ENCODE data around the gene SFMBT2. TPM values are rescaled to one million over a fixed set of nuclear protein-coding genes. Genes with fewer than 3 reads are reported as not detected.
"Not testable (repeated sequence)": the region's sequence is repeated elsewhere in the genome, so short reads cannot be mapped to it uniquely, and the experiment has no call there.

Gene SFMBT2
- polyA plus RNA-seq, 1 donor: 7.9 TPM

DNA sequence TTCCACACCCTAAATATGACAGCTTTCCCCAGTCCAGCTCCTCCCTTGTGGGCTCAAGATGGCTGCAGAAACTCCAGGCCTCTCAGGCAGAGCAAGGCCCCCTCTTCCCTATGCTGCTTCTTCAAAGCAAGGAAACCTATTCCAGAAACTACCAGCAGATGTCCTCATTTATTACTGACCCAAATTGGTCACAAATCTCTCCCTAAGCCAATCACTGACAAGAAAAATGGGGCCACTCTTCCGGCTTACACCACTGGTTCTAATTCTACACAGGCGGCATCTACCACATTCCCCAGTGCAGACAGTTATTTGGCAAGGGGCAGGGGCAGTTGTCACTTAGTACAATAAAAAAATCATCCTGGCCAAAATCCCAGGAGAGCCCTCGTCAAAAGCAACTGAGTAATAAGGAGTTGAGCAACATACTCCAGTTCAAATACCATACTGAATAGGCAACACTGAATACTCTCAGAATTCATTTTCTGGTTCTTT lies 150.4 kb downstream of the SFMBT2 start:
- peak; percentile 61 for DNase-seq

DNA sequence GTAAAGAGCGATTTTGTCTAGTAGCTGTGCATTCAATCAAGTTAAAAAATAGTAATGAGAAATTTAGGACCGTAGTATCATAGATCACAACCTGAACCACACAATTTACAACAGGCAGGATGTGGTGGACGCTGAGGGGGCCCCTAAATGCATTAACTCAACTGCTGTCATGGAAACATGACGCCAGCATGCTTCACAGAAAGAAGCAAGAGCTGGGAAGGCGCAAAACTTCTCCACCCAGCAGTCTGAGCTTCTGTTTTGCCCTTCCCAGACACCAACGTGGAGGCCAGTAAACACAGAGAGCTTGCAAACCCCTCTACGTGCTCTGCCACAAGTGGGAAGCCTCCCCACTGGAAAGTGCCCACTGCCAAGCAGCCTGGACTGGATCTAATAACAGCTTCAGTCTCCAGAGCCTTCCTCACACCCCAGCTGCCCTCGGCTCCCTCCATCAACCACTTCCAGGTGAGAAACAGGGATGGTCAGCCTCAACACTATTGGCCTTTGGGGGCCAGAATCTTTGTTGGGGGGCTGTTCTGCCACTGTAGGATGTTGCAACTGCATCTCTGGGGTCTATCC lies 151.8 kb downstream of the SFMBT2 start:
- no peak for DNase-seq

DNA sequence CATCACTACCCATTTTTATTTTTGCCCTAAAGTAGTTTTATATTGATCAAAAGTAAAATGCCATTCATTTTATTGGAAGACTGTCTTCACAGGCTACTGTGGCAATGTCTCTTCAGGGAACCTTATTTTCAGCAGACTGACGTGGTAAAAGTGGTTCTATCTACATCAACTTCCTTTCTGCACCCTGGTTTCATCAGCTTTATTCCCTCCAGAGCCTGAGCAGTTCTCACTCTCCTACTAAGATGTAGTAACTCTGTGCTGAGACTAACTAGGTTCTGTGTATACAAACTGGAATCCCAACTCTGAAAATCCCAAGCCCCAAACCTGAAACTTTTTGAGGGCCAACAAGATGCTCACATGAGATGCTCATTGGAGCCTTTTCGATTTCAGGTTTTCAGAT lies 155.3 kb downstream of the SFMBT2 start:
- no peak for DNase-seq

DNA sequence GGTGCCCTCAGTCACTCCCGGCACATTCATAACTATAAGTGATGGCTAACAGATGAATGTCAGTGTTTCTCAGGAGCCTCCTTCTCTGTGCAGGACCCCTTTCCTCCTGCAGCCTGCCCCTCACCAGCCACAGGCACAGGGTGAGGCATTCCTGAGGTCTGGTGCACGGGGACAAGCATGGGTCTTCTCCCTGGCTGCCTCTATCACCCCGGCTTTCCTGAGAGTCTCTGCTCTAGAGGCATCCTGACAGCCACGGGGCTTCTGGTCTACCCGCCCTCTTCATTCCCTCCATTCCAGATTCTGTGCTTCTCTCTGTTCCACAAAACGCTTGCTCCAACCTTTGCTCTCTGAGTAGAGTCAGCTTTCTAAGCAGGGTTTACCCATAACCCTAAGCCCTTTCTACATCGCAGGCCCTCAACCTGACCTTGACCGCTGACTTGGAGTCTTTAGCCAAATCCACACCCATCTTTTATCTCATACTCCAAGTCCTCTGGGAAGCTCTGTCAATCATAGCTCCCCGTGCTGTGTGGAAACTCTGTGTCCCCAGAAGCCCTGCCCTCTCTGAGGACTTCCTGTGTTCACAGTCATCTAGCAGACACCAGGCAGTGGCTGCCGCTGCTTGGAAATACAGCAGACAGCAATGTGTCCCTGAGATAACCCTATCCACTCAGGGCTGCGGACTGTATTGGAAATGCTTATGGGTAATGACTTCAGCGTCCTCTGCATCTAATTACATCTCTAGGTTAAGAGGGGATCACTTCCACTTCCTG lies 159.0 kb downstream of the SFMBT2 start:
- DNase-seq: no peak

DNA sequence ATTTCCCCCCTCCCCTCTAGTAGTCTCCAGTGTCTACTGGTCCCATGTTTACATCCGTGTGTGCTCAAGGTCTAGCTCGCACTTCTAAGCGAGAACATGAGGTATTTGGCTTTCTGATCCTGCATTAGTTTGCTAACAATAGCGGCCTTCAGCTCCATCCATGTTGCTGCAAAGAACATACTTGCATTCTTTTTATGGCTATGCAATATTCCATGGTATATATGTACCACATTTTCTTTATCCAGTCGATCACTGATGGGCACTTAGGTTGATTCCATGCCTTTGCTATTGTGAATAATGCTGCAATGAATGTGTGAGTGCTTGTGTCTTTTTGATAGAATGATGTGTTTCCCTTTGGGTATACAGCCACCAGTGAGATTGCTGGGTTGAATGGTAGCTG lies 160.6 kb downstream of the SFMBT2 start:
- no peak for DNase-seq

DNA sequence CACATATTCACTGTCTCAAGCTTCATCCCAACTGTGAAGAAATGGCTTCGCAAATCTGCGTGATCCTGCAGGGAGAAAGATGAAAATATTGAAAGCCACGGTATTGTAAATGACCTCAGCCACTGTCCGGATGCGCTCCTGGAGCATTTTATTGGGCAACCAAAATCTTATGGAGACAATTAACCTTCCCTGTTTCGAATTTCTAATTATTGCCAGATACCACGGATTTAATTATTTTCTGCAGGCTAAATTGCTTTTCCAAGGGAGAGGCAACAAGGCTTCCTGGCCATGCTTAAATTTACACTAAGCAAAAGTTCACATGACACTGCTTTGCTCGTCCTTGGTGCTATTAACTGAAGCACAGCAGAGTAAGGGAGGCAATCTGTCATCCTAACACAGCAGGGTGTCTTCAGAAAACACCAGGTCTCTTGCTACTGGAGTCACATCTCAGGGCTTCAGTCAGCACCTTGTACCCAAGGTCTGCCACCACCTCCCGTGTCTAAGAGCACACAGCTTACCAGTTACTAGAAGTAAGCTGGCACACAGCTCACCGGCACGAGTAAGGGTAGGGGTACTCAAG lies 162.2 kb downstream of the SFMBT2 start:
- no peak for DNase-seq

DNA sequence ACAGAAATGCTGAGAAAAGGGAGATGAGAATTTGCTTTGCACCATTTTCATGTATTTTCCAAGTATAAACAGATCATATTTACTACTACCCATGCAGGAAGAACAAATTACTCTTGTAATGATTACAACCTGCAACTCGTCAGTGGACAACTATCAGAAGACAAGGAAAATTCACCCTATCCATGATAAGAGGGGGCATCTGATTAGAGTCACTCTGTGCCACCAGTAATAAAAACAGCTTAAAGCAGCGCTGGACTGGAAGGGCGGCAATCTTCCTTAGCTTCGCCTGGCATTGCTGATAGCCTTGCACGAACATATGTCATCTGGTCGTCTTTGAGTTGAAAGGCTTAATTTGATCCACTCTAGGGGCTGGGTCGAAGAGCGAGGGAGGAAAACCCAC lies 162.7 kb downstream of the SFMBT2 start:
- DNase-seq: no peak

DNA sequence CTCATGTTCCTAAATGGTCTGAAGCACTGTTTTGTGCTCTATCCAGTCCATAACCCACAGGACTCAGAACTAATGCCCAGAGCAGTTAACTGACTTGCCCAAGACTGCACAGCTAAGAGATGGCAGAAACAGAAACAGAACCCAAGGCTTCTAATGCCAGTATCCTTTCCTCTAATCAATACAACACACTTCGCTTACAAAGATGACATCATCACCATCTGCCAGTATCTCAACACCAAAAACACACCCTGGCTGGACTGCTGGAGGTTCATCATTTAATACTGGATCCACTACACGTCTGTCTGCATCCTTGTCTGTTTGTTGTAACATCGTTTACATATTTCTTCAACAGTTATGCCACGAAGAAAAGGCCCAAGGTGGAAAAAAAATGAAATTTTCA lies 165.3 kb downstream of the SFMBT2 start:
- DNase-seq: no peak

DNA sequence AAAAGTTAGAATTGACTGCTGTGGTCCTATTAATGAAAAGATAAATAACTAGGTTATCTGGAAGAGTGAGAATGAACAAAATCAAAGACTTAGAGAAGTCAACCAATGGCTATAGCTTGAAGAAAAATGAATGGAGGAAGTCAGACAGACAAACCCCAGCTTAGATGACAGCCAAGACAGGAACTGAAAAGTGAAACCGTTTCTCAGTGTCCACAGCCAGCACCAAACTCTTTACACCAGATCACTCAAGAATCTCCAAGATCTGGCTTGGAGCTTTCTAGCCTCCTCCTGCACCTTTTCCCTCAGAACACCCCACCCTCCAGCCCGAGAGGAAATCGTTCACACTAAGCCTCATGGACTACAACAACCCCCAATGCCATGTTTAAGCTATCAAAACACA lies 167.0 kb downstream of the SFMBT2 start:
- DNase-seq: no peak

DNA sequence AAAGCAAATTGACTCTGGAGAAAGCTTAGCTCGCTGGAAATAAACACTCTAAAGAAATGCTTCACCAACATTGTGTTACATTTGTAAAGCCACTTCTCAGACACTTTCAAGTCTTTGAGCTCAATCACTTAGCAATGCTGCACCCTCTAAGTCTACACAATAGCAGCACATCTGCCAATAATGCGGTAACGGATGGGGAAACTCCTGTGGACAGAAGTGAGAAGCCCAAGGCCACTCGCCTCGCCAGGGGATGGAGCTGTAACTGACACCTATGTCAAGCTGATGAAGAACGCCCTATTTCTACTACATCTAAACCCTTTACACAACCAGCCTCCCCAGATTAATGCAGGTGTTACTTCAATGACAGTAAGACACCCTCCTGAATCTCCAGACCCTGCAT lies 167.7 kb downstream of the SFMBT2 start:
- no peak for DNase-seq

DNA sequence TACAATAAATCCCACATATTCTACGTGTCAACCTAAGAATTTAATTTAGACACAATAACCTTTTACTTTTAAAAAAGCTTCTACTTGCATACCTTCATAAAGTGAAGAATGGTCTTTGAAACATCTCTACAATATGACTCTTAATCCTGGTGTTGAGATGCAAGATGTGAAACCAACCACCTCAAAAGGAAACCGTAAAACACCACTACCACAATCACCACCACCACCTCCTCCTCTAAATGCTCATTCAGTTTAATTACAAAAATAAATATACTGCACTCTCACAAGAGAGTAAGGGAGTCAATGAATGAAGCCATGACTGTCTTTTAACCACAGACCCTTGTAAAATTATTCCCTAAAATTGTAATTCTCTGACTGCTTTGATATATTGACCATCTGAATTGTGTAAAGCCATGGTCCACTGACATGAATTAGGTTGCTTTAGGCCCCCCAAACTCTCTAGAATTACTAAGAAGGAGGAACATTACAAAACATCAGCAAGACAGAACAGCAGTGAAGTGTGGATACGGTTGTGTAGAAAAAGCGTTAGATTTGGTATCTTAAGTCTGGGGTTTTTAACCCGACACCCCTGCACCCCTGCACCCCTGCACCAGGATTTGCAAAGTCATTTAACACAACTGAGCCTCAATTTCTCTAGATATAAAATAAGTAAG lies 171.4 kb downstream of the SFMBT2 start:
- DNase-seq: no peak

DNA sequence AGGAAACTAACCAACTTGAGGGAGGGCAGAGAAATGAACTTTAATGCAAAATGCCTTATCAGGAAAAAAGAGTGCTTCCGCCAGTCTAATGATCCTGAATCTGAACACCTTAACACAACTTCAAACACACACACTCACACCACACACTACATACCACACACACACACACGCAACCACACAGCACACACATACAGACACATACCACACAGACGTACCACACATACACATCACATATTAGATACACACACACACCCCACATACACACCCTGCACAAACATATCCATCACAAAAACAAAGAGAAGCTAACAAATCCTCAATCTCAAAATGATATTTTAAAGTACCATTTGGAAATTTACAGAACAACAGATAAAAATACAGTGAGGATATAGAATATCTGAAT lies 175.5 kb downstream of the SFMBT2 start:
- DNase-seq: no peak

DNA sequence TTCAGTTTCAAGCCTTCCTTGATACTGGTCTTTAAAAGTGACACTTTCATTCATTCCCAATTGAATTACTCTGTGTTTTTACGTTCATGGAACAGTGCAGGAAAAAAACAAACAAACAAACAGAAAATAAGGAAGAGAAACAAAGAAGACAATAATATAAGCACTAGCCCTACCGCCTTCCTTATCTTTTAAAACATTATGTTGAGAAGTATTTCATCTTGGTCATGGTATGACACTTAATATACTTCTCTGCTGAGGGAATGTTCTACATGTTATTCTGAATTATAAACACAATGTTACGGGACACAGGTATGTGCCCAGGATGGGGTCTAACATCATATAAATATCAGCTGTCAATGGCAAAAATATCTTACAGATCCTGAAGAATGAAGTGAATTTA lies 176.7 kb downstream of the SFMBT2 start:
- DNase-seq: no peak

DNA sequence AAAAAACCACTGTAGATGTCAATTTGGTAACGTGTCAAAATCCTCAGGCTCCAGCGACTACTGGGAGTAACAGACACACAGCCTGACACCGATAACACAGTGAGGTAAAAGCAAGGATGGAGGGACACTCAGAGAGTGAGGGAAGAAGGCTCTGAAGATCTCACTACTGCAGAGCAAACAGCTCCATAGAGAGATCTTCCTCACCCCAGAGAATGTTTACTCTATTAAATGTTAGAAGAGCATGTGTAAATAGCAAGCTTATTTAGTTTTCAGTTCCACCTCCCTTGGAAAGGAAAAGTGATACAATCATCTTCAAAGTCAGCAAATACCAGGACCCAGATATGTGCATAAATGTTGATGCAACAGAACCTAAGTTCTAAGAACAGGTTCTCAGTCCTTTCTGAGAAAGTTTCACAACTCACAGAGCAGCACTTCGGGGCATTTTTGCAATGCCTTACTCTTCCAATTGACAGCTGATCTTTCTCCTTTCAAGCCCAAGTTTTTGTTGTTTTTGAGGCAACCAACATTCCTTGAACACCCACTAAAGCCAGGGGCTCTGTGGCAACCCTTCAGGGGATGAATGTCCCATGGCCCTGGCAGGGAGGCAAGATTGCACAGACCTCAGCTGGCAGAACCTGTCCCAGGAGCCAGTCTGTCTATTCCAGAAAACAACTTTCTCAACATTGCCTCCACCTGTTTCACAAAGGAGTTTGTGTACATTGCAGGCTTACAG lies 177.4 kb downstream of the SFMBT2 start:
- no peak for DNase-seq

DNA sequence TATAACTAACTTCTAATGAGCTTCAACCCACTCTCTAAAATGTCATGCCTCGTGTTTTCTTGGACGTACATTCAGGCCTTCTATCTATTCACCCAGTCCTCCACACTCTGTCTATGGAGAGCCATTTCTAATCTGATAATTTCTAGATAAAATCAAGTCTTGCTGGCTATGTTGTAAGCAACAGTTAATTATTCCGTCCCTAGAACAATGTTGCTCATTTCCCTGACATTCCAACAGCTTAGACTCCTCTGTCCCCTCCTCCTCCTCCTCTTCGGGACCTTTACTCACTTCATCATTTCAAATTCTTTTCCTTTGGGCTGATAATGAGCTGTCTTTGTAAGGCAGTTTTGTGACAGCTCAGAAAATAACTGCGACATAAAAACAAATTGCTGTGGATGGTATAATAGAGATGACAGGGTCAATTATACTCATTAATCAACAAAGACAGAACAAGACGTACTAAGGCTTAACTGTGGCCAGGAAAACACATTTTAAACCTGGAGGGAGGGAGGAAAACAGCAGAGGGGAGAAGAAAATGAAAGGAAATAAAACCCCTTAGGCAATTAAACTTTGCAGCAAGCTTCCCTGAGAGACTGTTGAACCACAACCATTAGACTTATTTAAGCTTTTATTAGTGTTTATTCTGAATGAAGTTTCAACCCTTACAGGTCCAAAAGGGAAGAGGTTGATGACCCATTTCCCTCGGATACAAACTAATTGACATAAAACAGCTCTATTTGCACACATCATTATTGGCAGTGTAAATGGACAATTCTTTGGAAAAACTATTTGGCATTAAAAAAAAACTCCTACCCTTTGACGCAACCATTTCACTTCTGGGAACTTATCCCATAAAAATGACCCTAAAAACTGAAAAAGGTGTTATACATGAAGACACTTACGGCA lies 179.1 kb downstream of the SFMBT2 start:
- peak; percentile 7 for DNase-seq

DNA sequence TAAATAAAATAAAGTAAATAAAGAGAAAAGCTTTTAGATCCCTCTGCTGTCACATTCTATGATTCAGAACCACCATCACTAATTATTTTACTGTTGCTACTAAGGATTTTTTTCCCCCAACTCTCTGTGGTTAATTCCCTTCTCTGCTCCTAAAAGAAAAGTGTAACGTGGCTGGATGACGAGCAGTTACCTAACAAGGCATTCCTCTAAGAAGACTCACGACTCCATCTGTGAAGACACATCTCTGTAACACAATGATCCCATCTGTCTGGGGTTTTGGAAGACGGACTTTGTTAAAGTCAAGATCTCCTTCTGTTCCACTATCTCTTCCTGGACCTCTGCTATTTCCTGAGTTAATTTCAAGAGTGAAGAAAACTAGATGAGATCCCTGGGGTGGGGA lies 179.9 kb downstream of the SFMBT2 start:
- no peak for DNase-seq

DNA sequence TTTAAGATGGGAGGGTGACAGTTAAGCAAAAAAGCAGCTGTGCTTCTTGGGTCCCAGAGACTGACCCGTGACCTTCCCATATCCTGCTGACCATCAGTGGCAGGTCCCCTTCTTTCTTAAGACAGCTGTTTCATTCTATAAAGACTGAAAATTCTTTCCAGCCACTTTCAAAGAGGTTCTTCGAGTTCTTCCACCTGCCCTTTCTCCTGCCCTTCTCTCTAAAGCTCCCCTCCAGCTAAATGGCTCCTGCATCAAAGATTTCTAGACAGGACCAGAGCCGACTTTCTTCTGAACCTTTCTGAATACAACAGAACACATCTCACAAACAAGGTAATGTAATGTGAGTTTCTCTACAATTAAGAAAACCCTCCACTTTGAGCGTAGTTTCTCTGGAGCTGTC lies 180.8 kb downstream of the SFMBT2 start:
- DNase-seq: no peak

DNA sequence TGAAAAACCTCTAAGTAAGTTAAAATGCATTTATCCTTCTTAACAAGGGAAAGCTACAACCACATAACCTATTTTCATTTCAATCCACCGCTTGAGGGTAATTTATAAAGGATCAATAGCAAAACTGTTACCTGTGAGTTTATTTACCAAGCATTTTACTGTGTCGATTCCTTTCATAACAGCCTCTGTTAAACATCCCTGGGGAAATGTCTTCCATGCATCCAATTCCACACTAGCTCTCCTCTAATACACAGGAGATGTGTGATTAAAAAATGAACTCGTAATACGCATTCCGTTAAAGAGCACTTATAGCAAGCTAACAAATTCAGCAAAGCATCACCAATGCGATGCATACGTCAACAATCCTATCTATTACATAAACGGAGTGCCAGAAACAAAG lies 185.7 kb downstream of the SFMBT2 start:
- DNase-seq: no peak

DNA sequence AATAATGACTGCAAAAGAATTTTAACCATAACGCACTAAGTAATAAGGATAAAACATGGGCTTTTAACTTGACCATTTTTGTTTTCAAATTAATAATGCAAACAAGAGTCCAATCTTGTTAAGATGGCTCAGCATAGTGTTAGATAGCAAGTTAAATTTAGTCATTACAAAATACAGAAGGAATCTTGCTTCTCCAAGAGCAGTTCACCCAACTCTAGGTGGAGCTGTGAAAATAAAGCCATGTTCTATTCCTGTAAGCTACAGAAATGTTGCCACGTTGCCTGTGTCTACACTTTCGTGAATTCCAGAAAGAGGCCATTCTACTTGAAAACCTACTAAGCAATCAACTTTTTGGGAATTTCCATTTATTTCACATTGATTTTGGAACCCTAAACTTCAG lies 191.9 kb downstream of the SFMBT2 start:
- no peak for DNase-seq

DNA sequence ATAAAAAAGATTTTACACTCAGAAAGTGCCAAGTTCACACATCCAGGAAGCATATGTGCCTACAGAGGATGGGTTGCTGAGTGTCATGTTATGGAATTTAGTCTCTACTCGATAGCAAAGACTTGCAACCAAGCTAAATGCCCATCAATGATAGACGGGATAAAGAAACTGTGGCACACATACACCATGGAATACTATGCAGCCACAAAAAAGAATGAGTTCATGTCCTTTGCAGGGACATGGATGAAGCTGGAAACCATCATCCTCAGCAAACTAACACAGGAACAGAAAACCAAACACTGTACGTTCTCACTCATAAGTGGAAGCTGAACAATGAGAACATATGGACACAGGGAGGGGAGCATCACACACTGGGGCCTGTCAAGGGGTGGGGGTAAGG lies 198.1 kb downstream of the SFMBT2 start:
- not testable (repeated sequence) for DNase-seq

DNA sequence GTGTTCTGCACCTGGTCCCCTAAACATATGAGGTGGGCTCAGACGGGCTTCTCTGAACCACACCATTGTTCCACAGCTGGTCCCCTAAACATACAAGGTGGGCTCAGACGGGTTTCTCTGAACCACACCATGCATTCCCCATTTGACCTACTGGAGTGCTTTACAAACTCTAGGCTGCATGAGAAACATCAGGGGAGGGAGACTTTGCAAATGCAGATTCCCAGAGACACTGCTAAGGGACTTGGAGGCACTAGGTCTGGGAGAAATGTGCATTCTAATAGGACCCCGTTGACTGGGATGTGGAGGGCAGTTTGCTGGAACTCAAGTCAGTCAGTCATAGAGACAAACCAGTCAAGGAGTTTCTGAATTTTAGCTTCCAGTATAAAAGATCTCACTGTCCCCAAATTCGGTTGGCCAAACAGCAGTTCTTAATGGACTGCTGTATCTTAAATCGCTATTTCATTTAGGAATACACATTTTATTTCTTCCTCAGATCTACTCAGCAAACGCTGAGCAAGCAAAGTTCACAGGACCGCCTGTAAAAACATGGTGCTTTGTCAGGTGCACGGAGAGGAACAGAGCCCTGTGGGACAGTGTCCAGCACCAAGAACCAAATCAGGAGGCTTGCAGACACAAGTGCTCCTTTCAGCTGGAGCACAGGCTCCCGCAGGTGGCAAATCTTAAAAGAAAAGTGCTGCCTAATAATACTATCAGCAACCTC lies 198.8 kb downstream of the SFMBT2 start:
- no peak for DNase-seq

All from hindlimb muscle (tissue), 1 donor.